ENCODE results near the gene SBNO1. TPM values are rescaled to one million over a fixed set of nuclear protein-coding genes. Genes with fewer than 3 reads are reported as not detected.
A peak's percentile ranks its signal among the peaks of the same experiment; 100 is the strongest.

SBNO1 gene
- total RNA-seq, 2 experiments from 2014 or later, result 21.3 to 21.9 TPM

- Mint-ChIP-seq H3K36me3 (ENCODE audit: low read depth) (peaks cover 20% of the 10 kb centered on the region), H3K9me3 (no peaks in the 10 kb centered on the region), H3K27ac (peak overlapping the region; percentile 88), H3K27me3 (no peaks in the 10 kb centered on the region), H3K4me1 (ENCODE audit: low read depth) (peaks cover 24% of the 10 kb centered on the region), H3K4me3 (peak overlapping the region; percentile 89)
- H3K4me1 ChIP-seq (ENCODE audit: insufficient read depth, low read length), result peaks cover 47% of the 10 kb centered on the region
- intact Hi-C loops (cut with DNase I, micrococcal nuclease), result loop anchor here (1.0 to 10.0 kb wide), 5 partner anchors 19 to 350 kb away; partner anchors contain the start of genes ATP6V0A2 (in 1 of the 2), CDK2AP1 (in 1 of the 2), KMT5A (in 1 of the 2) and TMED2 (in 1 of the 2)
- peak overlapping the region; percentile 93 for H3K4me3 ChIP-seq (ENCODE audit: low read length)
- no peaks in the 10 kb centered on the region for H3K9me3 ChIP-seq (ENCODE audit: control insufficient read depth in 1 of 2, insufficient read depth in 1 of 2, low read length in 2 of 2)
- H3K36me3 ChIP-seq (ENCODE audit: insufficient read depth, low read length), result peaks cover 5% of the 10 kb centered on the region
- peak; percentile 85 for TF ChIP-seq CTCF (IDR thresholded peaks at IDR 0.05)
- POLR2A ChIA-PET, result interaction anchor here (0.5 to 3.5 kb wide), 33 partner anchors 9 to 1140 kb away, joined by 3 to 52 read pairs (median 5); partner anchors contain the start of genes ABCB9, ATP6V0A2, DDX55 and DIABLO
- CTCF ChIA-PET, result interaction anchor here (0.6 to 2.7 kb wide), 34 partner anchors 9 to 347 kb away, joined by 3 to 29 read pairs (median 4); partner anchors contain the start of genes ATP6V0A2, DDX55, KMT5A and MPHOSPH9
- H3K27me3 ChIP-seq (ENCODE audit: control insufficient read depth in 1 of 2, insufficient read depth in 2 of 2, low read length in 2 of 2), result no peaks in the 10 kb centered on the region
- DNase-seq, result peak; percentile 95 to 100 (median 97)
- peak; percentile 75 for ATAC-seq (ENCODE audit: poor library complexity)
- H3K27ac ChIP-seq (ENCODE audit: low read depth in 1 of 2, low read length in 2 of 2), result peak overlapping the region; percentile 93 to 96
These were observed 624 bp upstream of the SBNO1 start for GRCh38 chr12:123365025-123365917.

DNA sequence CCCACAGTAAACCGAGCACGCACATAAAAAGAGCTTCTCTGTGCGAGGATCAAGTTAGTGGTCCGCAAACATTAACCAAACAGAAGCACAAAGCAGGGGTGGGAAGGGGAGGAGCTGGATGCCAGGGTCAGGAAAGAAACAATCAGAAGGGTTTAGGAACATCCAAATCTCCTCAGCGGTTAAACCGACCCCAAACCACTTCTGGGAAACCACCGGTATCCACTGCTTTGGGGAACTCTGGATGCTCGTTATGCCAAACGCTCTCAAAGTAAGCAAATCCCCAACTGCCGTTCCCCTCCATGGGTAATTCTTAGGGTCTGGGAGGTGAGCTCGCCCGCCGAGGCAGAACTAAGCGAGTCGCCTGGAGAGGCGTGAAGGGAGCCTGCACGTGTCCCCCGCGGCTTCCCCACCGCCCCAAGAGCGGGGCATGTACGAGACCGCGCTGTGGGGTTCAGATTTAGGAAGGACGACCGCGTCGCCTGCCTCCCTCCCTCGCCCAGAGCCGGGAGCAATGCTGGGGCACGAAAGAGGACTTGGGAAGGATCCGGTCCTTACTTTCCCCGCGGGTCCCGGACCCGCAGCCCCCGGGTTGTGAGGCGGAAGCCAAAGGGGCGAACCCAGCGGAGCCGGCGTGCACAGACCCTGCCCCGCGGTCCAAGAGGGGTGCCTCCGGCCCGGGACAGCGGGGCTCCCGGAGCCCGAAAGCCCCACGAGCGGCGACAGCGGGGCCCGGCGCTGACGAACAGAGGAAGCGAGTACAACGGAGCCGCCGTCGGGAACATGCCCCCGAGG, 711 bp downstream of the SBNO1 start:
- no peaks in the 10 kb centered on the region for H3K27me3 ChIP-seq (ENCODE audit: control insufficient read depth in 1 of 2, insufficient read depth in 2 of 2, low read length in 2 of 2)
- DNase-seq (peak in 10 of 14 experiments; percentile 8 to 58 (median 20)), ATAC-seq (ENCODE audit: poor library complexity) (peak; percentile 0)
- Mint-ChIP-seq H3K4me3 (peak overlapping the region; percentile 93), H3K27ac (peak overlapping the region; percentile 88), H3K4me1 (ENCODE audit: low read depth) (peaks cover 24% of the 10 kb centered on the region), H3K9me3 (no peaks in the 10 kb centered on the region), H3K36me3 (ENCODE audit: low read depth) (peaks cover 20% of the 10 kb centered on the region), H3K27me3 (no peaks in the 10 kb centered on the region)
- peaks cover 6% of the 10 kb centered on the region for H3K36me3 ChIP-seq (ENCODE audit: insufficient read depth, low read length)
- peak overlapping the region; percentile 81 to 93 for H3K27ac ChIP-seq (ENCODE audit: low read depth in 1 of 2, low read length in 2 of 2)
- H3K4me1 ChIP-seq (ENCODE audit: insufficient read depth, low read length), result peaks cover 52% of the 10 kb centered on the region
- H3K9me3 ChIP-seq (ENCODE audit: control insufficient read depth in 1 of 2, insufficient read depth in 1 of 2, low read length in 2 of 2), result no peaks in the 10 kb centered on the region
- H3K4me3 ChIP-seq (ENCODE audit: low read length), result peak overlapping the region; percentile 93
- intact Hi-C loops (cut with DNase I, micrococcal nuclease), result loop anchor here in 1 of 2 experiments (1.0 to 10.0 kb wide), 7 partner anchors 25 to 837 kb away; partner anchors contain the start of genes ABCB9, ATP6V0A2, DDX55 and KNTC1
- POLR2A ChIA-PET, result interaction anchor here (0.6 to 3.5 kb wide), 12 partner anchors 8 to 542 kb away, joined by 3 to 52 read pairs (median 12); partner anchors contain the start of genes DDX55, KMT5A, MPHOSPH9 and MTRFR
- TF ChIP-seq CTCF (IDR thresholded peaks at IDR 0.05), result no peak
- CTCF ChIA-PET, result interaction anchor here (2.7 kb wide), 1 partner anchor 238 kb away, joined by 11 read pairs; the partner anchor contains the start of gene DDX55

DNA sequence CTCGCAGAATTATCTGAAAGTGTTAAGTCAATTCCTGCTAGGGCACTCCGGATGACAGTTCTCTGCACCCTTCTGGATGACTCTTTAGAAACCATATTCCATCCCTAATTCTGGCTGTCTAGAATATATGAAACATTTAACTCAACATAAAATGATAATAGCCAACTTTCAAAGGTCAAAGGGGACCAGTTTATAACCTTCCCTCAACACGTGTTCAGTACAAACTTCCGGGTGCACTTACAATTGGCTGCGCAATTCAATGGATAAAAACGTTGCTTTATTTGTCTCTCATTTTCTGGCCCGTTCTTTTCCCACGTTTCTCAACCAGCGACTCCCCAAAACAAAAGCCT, 1.3 kb downstream of the SBNO1 start:
- intact Hi-C loops (cut with DNase I, micrococcal nuclease), result loop anchor here in 1 of 2 experiments (5.0 to 10.0 kb wide), 5 partner anchors 36 to 836 kb away; partner anchors contain the start of genes ABCB9, ATP6V0A2, DDX55 and KNTC1
- peak overlapping the region; percentile 93 for H3K4me3 Mint-ChIP-seq
- no peaks in the 10 kb centered on the region for H3K27me3 ChIP-seq (ENCODE audit: control insufficient read depth in 1 of 2, insufficient read depth in 2 of 2, low read length in 2 of 2)
- CTCF ChIA-PET, result no interaction called here
- peak overlapping the region; percentile 88 for H3K27ac Mint-ChIP-seq
- POLR2A ChIA-PET, result interaction anchor here (0.6 to 3.5 kb wide), 7 partner anchors 10 to 837 kb away, joined by 3 to 41 read pairs (median 3); partner anchors contain the start of genes MPHOSPH9, MTRFR, RSRC2 and SNRNP35
- peaks cover 6% of the 10 kb centered on the region for H3K36me3 ChIP-seq (ENCODE audit: insufficient read depth, low read length)
- peaks cover 52% of the 10 kb centered on the region for H3K4me1 ChIP-seq (ENCODE audit: insufficient read depth, low read length)
- peaks cover 20% of the 10 kb centered on the region for H3K36me3 Mint-ChIP-seq (ENCODE audit: low read depth)
- peaks cover 24% of the 10 kb centered on the region for H3K4me1 Mint-ChIP-seq (ENCODE audit: low read depth)
- no peaks in the 10 kb centered on the region for H3K9me3 Mint-ChIP-seq
- H3K9me3 ChIP-seq (ENCODE audit: control insufficient read depth in 1 of 2, insufficient read depth in 1 of 2, low read length in 2 of 2), result no peaks in the 10 kb centered on the region
- H3K27ac ChIP-seq (ENCODE audit: low read depth in 1 of 2, low read length in 2 of 2), result peak overlapping the region; percentile 81 to 93
- TF ChIP-seq CTCF (IDR thresholded peaks at IDR 0.05), result no peak
- no peak for ATAC-seq (ENCODE audit: poor library complexity)
- H3K27me3 Mint-ChIP-seq, result no peaks in the 10 kb centered on the region
- peak overlapping the region; percentile 93 for H3K4me3 ChIP-seq (ENCODE audit: low read length)
- DNase-seq, result peak in 4 of 14 experiments; percentile 7 to 54 (median 48)
